HCT116 (cell line): ENCODE measurements around the gene SIPA1L3. TPM values are rescaled to one million over a fixed set of nuclear protein-coding genes. Genes with fewer than 3 reads are reported as not detected.

Experiments used
- ATAC-seq: fragments of 200-7000 bp; cut with Tn5 transposase; 2 replicates; pipeline ENCODE4 v1.9.1; 2020; ENCODE audit warnings: mild to moderate bottlenecking, moderate library complexity
- BruUV-seq: library from RNA; stranded (reverse); fragments of 400-500 nt; replicated peaks from 2 replicates; lab custom pipeline; 2021; lab: Mats Ljungman, UMichigan
- CTCF ChIA-PET: fragments of 300-600 bp; sonication (Branson Sonifier 250); formaldehyde crosslinking; loops from one replicate; lab custom pipeline; 2021; ENCODE audit warnings: antibody characterized with exemption; lab: Charles Lee
- POLR2A ChIA-PET: fragments of 300-600, 350-600 bp; sonication (Branson Sonifier 250); formaldehyde crosslinking; loops from one replicate; lab custom pipeline; 2021; ENCODE audit warnings: antibody characterized with exemption; lab: Charles Lee
- RAD21 ChIA-PET, 2 experiments: fragments of 300-600 bp; sonication (Branson Sonifier 250); formaldehyde crosslinking; loops; one replicate each; lab custom pipeline; 2023; ENCODE audit warnings: low total read pairs in 2 of 2; ENCODE audit not compliant: uncharacterized antibody in 2 of 2, unreplicated experiment in 2 of 2, low non-redundant PET in 1 of 2; lab: Charles Lee
- DNase-seq: peaks from one replicate; pipeline ENCODE4 v3.0.0-alpha.2; 2010; ENCODE audit warnings: low read depth, low spot score
- H2AFZ ChIP-seq: fragments of 200-600 bp; shearing (Covaris generic), sonication (generic); 2 replicates; pipeline ENCODE4 v1.6.1; 2017; ENCODE audit warnings: low read depth, mixed run types, mixed read lengths, antibody characterized with exemption, low read length; ENCODE audit not compliant: poor library complexity, severe bottlenecking
- H3K27ac ChIP-seq: 2 replicates; pipeline ENCODE4 v1.5.1; 2012; ENCODE audit warnings: low read depth, low read length
- H3K27me3 ChIP-seq: fragments of 200-600 bp; sonication (generic); 2 replicates; pipeline ENCODE4 v1.6.1; 2016; ENCODE audit warnings: mixed run types, low read length, mixed read lengths; ENCODE audit not compliant: insufficient read depth
- H3K36me3 ChIP-seq, 2 experiments: fragments of 200-500 bp in 1 of 2; fragments of 200-600 bp in 1 of 2; sonication (Bioruptor generic) in 1 of 2; sonication (generic) in 1 of 2; 2 replicates each; pipeline versions ENCODE4 v1.5.1 to v1.6.1; 2014 to 2016; ENCODE audit warnings: low read length in 2 of 2, inconsistent platforms in 1 of 2, mixed read lengths in 1 of 2, mixed run types in 1 of 2; ENCODE audit not compliant: insufficient read depth in 2 of 2, control insufficient read depth in 1 of 2
- H3K4me1 ChIP-seq, 2 experiments: fragments of 200-600 bp in 1 of 2; sonication (generic) in 1 of 2; 2 replicates each; pipeline versions ENCODE4 v1.5.1 to v1.6.1; 2012 to 2017; ENCODE audit warnings: low read length in 2 of 2, inconsistent platforms in 1 of 2, mild to moderate bottlenecking in 1 of 2, mixed read lengths in 1 of 2, mixed run types in 1 of 2, moderate library complexity in 1 of 2; ENCODE audit not compliant: insufficient read depth in 2 of 2, control insufficient read depth in 1 of 2
- H3K4me2 ChIP-seq: fragments of 200-600 bp; sonication (generic); 2 replicates; pipeline ENCODE4 v1.6.1; 2017; ENCODE audit warnings: mixed run types, low read length, mixed read lengths
- H3K4me3 ChIP-seq, 2 experiments: fragments of 200-600 bp in 1 of 2; sonication (generic) in 1 of 2; replicated peaks in 1 of 2; 2 replicates each; pipeline ENCODE4 v1.5.1; 2011 to 2016; ENCODE audit warnings: low read length in 2 of 2, control low read depth in 1 of 2, low read depth in 1 of 2, mild to moderate bottlenecking in 1 of 2, mixed read lengths in 1 of 2, mixed run types in 1 of 2
- H3K79me2 ChIP-seq: fragments of 200-600 bp; sonication (generic); 2 replicates; pipeline ENCODE4 v1.6.1; 2017; ENCODE audit warnings: mild to moderate bottlenecking, mixed run types, low read length, moderate library complexity, mixed read lengths; ENCODE audit not compliant: insufficient read depth
- H3K9ac ChIP-seq: fragments of 200-600 bp; sonication (generic); 2 replicates; pipeline ENCODE4 v1.6.1; 2016; ENCODE audit warnings: low read length, mixed read lengths
- H3K9me2 ChIP-seq: fragments of 200-600 bp; sonication (generic), shearing (Covaris generic); 2 replicates; pipeline ENCODE4 v1.6.1; 2017; ENCODE audit warnings: mixed run types, mild to moderate bottlenecking, moderate library complexity; ENCODE audit not compliant: insufficient read depth
- H3K9me3 ChIP-seq, 2 experiments: fragments of 200-500 bp in 1 of 2; fragments of 200-600 bp in 1 of 2; sonication (Bioruptor generic) in 1 of 2; sonication (generic) in 1 of 2; 2 replicates each; pipeline ENCODE4 v1.6.1; 2014 to 2017; ENCODE audit warnings: low read length in 2 of 2, mixed read lengths in 2 of 2, inconsistent platforms in 1 of 2, low read depth in 1 of 2, mild to moderate bottlenecking in 1 of 2, mixed run types in 1 of 2, moderate library complexity in 1 of 2; ENCODE audit not compliant: control insufficient read depth in 1 of 2, insufficient read depth in 1 of 2
- H4K20me1 ChIP-seq: fragments of 200-600 bp; sonication (generic), shearing (Covaris generic); 2 replicates; pipeline ENCODE4 v1.6.1; 2017; ENCODE audit warnings: mixed run types, mild to moderate bottlenecking, moderate library complexity; ENCODE audit not compliant: insufficient read depth
- CBX3 ChIP-seq: IDR thresholded peaks from 2 replicates; pipeline ENCODE4 v1.6.1; 2012; ENCODE audit warnings: low read depth
- CEBPB ChIP-seq: IDR thresholded peaks from 2 replicates; pipeline ENCODE4 v1.6.1; 2012; ENCODE audit warnings: low read depth
- EGR1 ChIP-seq: IDR thresholded peaks from 2 replicates; pipeline ENCODE4 v1.6.1; 2012; ENCODE audit warnings: low read depth
- ELF1 ChIP-seq: IDR thresholded peaks from 2 replicates; pipeline ENCODE4 v1.6.1; 2012; ENCODE audit warnings: low read depth, borderline replicate concordance
- EZH2 ChIP-seq: fragments of 200-600 bp; sonication (generic); IDR thresholded peaks from 2 replicates; pipeline ENCODE4 v1.6.1; 2017; ENCODE audit warnings: antibody characterized with exemption, mixed run types
- FOSL1 ChIP-seq: IDR thresholded peaks from 2 replicates; pipeline ENCODE4 v1.6.1; 2012; ENCODE audit warnings: low read depth
- MAX ChIP-seq: IDR thresholded peaks from 2 replicates; pipeline ENCODE4 v1.6.1; 2012
- POLR2A ChIP-seq: IDR thresholded peaks from 2 replicates; pipeline ENCODE4 v1.7.0; 2011; ENCODE audit warnings: borderline replicate concordance; ENCODE audit not compliant: insufficient read depth, insufficient read length; ENCODE audit errors: extremely low read depth
- SIN3A ChIP-seq: IDR thresholded peaks from 2 replicates; pipeline ENCODE4 v1.6.1; 2012; ENCODE audit warnings: low read depth
- TCF7L2 ChIP-seq: IDR thresholded peaks from 2 replicates; pipeline ENCODE4 v1.7.0; 2011; ENCODE audit warnings: borderline replicate concordance, inconsistent platforms; ENCODE audit not compliant: insufficient read depth, insufficient read length; ENCODE audit errors: extremely low read depth
- YY1 ChIP-seq: IDR thresholded peaks from 2 replicates; pipeline ENCODE4 v1.6.1; 2011; ENCODE audit warnings: low read length, low read depth, moderate library complexity, mild to moderate bottlenecking; ENCODE audit not compliant: insufficient replicate concordance; ENCODE audit errors: extremely low read depth
- ZBTB33 ChIP-seq: IDR thresholded peaks from 2 replicates; pipeline ENCODE4 v1.6.1; 2011; ENCODE audit warnings: mild to moderate bottlenecking, low read length, moderate library complexity; ENCODE audit not compliant: insufficient replicate concordance; ENCODE audit errors: extremely low read depth
- intact Hi-C: fragments of 100-400 bp; cut with micrococcal nuclease; formaldehyde crosslinking; loops from 2 replicates; pipeline ENCODE4 v1.10.0; 2022
- total RNA-seq: library from RNA; stranded (reverse); gene quantifications from one replicate; pipeline ENCODE4 v1.2.1, GENCODE V29; 2021; ENCODE audit not compliant: unreplicated experiment

Gene SIPA1L3
- total RNA-seq, 1 experiment from 2014 or later = 41.8 TPM

DNA sequence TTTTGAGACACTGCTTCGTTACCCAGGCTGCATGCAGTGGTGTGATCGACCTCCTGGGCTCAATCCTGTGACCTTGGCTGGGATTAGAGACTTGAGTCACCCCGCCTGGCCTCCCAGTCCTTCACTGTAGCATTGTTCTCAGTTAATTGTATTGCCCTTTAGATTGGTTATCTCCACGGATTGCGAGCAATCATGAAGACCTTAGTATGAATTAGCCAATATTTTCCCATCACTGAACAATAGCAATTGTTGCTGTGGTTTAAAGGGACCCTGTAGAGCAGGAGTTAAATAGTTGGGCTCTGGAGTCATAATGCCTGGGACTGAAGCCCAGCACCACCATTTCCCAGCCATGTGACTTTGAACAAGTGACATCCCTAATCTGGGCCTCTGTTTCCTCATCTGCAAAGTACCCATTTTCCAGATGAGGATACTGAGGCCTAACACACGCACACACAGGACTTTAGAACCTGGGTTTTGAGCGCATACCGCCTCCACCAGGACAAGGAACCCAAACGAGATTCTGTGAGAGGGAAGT is 340.8 kb downstream of the SIPA1L3 start:
- no peak for ATAC-seq
- RAD21 ChIA-PET = interaction anchor here in 1 of 2 experiments (0.6 kb wide), 1 partner anchor 87 kb away, joined by 3 read pairs; no protein-coding TSS in a partner anchor
- no TSS peak for BruUV-seq

More for the DNA sequence above, 340.8 kb downstream of the SIPA1L3 start:
- Histone ChIP-seq H3K27ac (no peak overlapping the region), H3K4me3 (no peak overlapping the region), H3K79me2 (no peaks in the 10 kb centered on the region), H2AFZ (no peak overlapping the region)
- TF ChIP-seq YY1 (no peak), EGR1 (no peak), EZH2 (no peak), POLR2A (no peak), CBX3 (no peak), TCF7L2 (no peak), ZBTB33 (no peak), MAX (no peak), ELF1 (no peak), SIN3A (no peak), CEBPB (no peak), FOSL1 (no peak)
- TF ChIP-seq, all 23 proteins: peak for 0
- intact Hi-C loops = no loop called here
- no peak overlapping the region for H3K4me2 ChIP-seq
- no peak for DNase-seq
- no peaks in the 10 kb centered on the region for H3K9me2 ChIP-seq
- H3K9me3 ChIP-seq = no peaks in the 10 kb centered on the region
- no peaks in the 10 kb centered on the region for H4K20me1 ChIP-seq
- no peaks in the 10 kb centered on the region for H3K36me3 ChIP-seq
- H3K27me3 ChIP-seq = no peaks in the 10 kb centered on the region
- H3K4me1 ChIP-seq = peaks cover 15 to 49% of the 10 kb centered on the region in 2 experiments
- ChIA-PET CTCF (no interaction called here), POLR2A (no interaction called here)
- no peak overlapping the region for H3K9ac ChIP-seq
